CD4-positive, CD25-positive, alpha-beta regulatory T cell (primary cell): ENCODE measurements around the gene RREB1. TPM values are rescaled to one million over a fixed set of nuclear protein-coding genes. Genes with fewer than 3 reads are reported as not detected.

Experiments used
- ATAC-seq, 2 donors: fragments of 150-1000 bp; cut with Tn5 transposase; one replicate each; pipeline ENCODE4 v1.10.0; 2021; ENCODE audit warnings: low read depth in 2 of 2, moderate number of reproducible peaks in 2 of 2, moderate library complexity in 1 of 2
- DNase-seq, 3 donors: peaks; one replicate each; pipeline versions ENCODE4 v3.0.0 to v3.0.0-alpha.2; 2012 to 2022; ENCODE audit warnings: mixed read lengths in 1 of 3
- H3K27ac ChIP-seq: one replicate; pipeline ENCODE4 v1.7.0; 2013; ENCODE audit warnings: mild to moderate bottlenecking, low read length; ENCODE audit not compliant: insufficient read depth, poor library complexity, severe bottlenecking
- H3K27me3 ChIP-seq: one replicate; pipeline ENCODE4 v1.7.0; 2013; ENCODE audit warnings: low read length; ENCODE audit not compliant: control insufficient read depth, insufficient read depth
- H3K36me3 ChIP-seq: one replicate; pipeline ENCODE4 v1.7.0; 2013; ENCODE audit warnings: mild to moderate bottlenecking, low read length, moderate library complexity; ENCODE audit not compliant: control insufficient read depth, insufficient read depth
- H3K4me1 ChIP-seq: 2 replicates; pipeline ENCODE4 v1.7.0; 2013; ENCODE audit warnings: mild to moderate bottlenecking, low read length; ENCODE audit not compliant: insufficient read depth, control insufficient read depth, poor library complexity, severe bottlenecking
- H3K4me3 ChIP-seq: one replicate; pipeline ENCODE4 v1.7.0; 2013; ENCODE audit warnings: low read depth, mild to moderate bottlenecking, low read length, moderate library complexity
- H3K9me3 ChIP-seq, 2 experiments: 1 replicate in 1 of 2; 2 replicates in 1 of 2; pipeline ENCODE4 v1.7.0; 2013; ENCODE audit warnings: low read length in 2 of 2, mild to moderate bottlenecking in 1 of 2, moderate library complexity in 1 of 2; ENCODE audit not compliant: control insufficient read depth in 2 of 2
- H3K27ac Mint-ChIP-seq, 3 donors: one replicate each; pipeline ENCODE4 v1.8.0; 2020 to 2022; ENCODE audit warnings: mild to moderate bottlenecking in 3 of 3, mixed read lengths in 3 of 3, moderate library complexity in 2 of 3
- H3K27me3 Mint-ChIP-seq: one replicate; pipeline ENCODE4 v1.8.0; 2022; ENCODE audit warnings: mild to moderate bottlenecking, mixed read lengths
- H3K36me3 Mint-ChIP-seq: one replicate; pipeline ENCODE4 v1.8.0; 2020; ENCODE audit warnings: mixed read lengths
- H3K4me1 Mint-ChIP-seq, 4 donors: one replicate each; pipeline ENCODE4 v1.8.0; 2020 to 2022; ENCODE audit warnings: mixed read lengths in 4 of 4, mild to moderate bottlenecking in 1 of 4
- H3K4me3 Mint-ChIP-seq, 4 donors: one replicate each; pipeline ENCODE4 v1.8.0; 2020 to 2022; ENCODE audit warnings: mild to moderate bottlenecking in 4 of 4, mixed read lengths in 4 of 4, moderate library complexity in 3 of 4
- H3K9me3 Mint-ChIP-seq, 7 donors: one replicate each; pipeline ENCODE4 v1.8.0; 2020 to 2022; ENCODE audit warnings: mixed read lengths in 7 of 7, mild to moderate bottlenecking in 3 of 7, moderate library complexity in 2 of 7
- polyA plus RNA-seq, 4 donors: library from polyadenylated mRNA; unstranded; fragments of 300-500 nt; fragmentation: Illumina TruSeq; gene quantifications; one replicate each; pipeline ENCODE4 v1.2.3, GENCODE V29; 2021
- total RNA-seq: library from RNA; stranded (reverse); gene quantifications from one replicate; pipeline ENCODE4 v1.2.3, GENCODE V29; 2022

RREB1 gene
- total and polyA plus RNA-seq, 5 donors from 2014 or later: 1.2 to 45.2 (median 2.3) TPM

DNA sequence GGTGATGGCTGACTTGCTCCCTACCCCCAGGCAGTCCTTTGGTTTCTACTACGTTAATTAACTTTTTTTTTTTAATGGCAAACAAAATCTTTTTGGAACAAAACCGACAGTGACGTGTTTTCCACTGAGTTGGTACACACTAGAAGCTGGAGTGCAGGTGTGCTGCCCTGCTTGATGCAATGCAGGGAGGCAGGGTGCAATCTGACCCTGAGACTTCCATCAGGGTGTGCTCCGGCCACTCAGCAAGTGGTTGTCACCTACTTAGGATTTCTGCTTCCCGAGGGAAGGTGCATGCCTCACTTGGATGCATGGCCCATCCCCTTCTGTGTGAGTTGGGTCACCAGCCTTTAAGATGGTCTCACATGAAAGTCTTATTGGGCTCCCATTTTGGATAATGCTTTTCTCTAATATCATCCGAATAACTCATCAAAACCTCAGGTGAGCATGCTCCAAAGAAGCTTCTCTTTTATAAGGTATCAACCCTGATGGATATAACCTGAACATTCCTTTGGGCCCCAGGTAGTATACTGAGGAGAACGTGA is 14.0 kb downstream of the RREB1 start:
- Histone ChIP-seq H3K27ac (no peak overlapping the region), H3K36me3 (no peaks in the 10 kb centered on the region), H3K9me3 (no peaks in the 10 kb centered on the region), H3K27me3 (no peaks in the 10 kb centered on the region), H3K4me1 (peaks cover 7% of the 10 kb centered on the region), H3K4me3 (no peak overlapping the region)
- no peak for DNase-seq
- no peak overlapping the region for H3K27ac Mint-ChIP-seq
- H3K4me1 Mint-ChIP-seq: peaks cover 24 to 68% (median 51%) of the 10 kb centered on the region in 4 donors
- no peak for ATAC-seq
- peaks cover 17% of the 10 kb centered on the region for H3K36me3 Mint-ChIP-seq
- no peaks in the 10 kb centered on the region for H3K9me3 Mint-ChIP-seq
- no peaks in the 10 kb centered on the region for H3K27me3 Mint-ChIP-seq
- no peak overlapping the region for H3K4me3 Mint-ChIP-seq

GRCh38 chr6:7122684-7123083 is 14.9 kb downstream of the RREB1 start:
- Mint-ChIP-seq H3K9me3 (no peaks in the 10 kb centered on the region), H3K4me3 (no peak overlapping the region), H3K27me3 (no peaks in the 10 kb centered on the region), H3K36me3 (peaks cover 25% of the 10 kb centered on the region), H3K27ac (peak overlapping the region in 1 of 3 donors; percentile 55), H3K4me1 (peaks cover 27 to 71% (median 56%) of the 10 kb centered on the region in 4 donors)
- Histone ChIP-seq H3K4me1 (peaks cover 5% of the 10 kb centered on the region), H3K36me3 (no peaks in the 10 kb centered on the region), H3K27me3 (no peaks in the 10 kb centered on the region), H3K9me3 (no peaks in the 10 kb centered on the region), H3K4me3 (no peak overlapping the region), H3K27ac (no peak overlapping the region)
- ATAC-seq: no peak
- DNase-seq: no peak

- Histone ChIP-seq H3K27ac (no peak overlapping the region), H3K27me3 (no peaks in the 10 kb centered on the region), H3K9me3 (no peaks in the 10 kb centered on the region), H3K36me3 (no peaks in the 10 kb centered on the region), H3K4me3 (no peak overlapping the region), H3K4me1 (peaks cover 14% of the 10 kb centered on the region)
- Mint-ChIP-seq H3K9me3 (no peaks in the 10 kb centered on the region), H3K36me3 (peaks cover 33% of the 10 kb centered on the region), H3K27me3 (no peaks in the 10 kb centered on the region), H3K27ac (no peak overlapping the region), H3K4me1 (peaks cover 34 to 77% (median 65%) of the 10 kb centered on the region in 4 donors), H3K4me3 (no peak overlapping the region)
- DNase-seq: no peak
- ATAC-seq: no peak
These were observed 16.4 kb downstream of the RREB1 start for GRCh38 chr6:7124114-7124513.

- Histone ChIP-seq H3K27me3 (no peaks in the 10 kb centered on the region), H3K9me3 (no peaks in the 10 kb centered on the region), H3K36me3 (no peaks in the 10 kb centered on the region), H3K4me3 (no peak overlapping the region), H3K4me1 (peaks cover 14% of the 10 kb centered on the region), H3K27ac (no peak overlapping the region)
- H3K36me3 Mint-ChIP-seq: peaks cover 33% of the 10 kb centered on the region
- peak overlapping the region in 1 of 3 donors; percentile 60 for H3K27ac Mint-ChIP-seq
- ATAC-seq: no peak
- no peaks in the 10 kb centered on the region for H3K27me3 Mint-ChIP-seq
- no peak for DNase-seq
- peaks cover 35 to 77% (median 63%) of the 10 kb centered on the region in 4 donors for H3K4me1 Mint-ChIP-seq
- H3K9me3 Mint-ChIP-seq: no peaks in the 10 kb centered on the region
- peak overlapping the region in 1 of 4 donors; percentile 7 for H3K4me3 Mint-ChIP-seq
These were observed 16.9 kb downstream of the RREB1 start for GRCh38 chr6:7124636-7125035.

- H3K27me3 Mint-ChIP-seq: no peaks in the 10 kb centered on the region
- no peaks in the 10 kb centered on the region for H3K9me3 ChIP-seq
- peaks cover 14% of the 10 kb centered on the region for H3K4me1 ChIP-seq
- H3K27ac ChIP-seq: no peak overlapping the region
- no peak for ATAC-seq
- H3K27ac Mint-ChIP-seq: peak overlapping the region in 2 of 3 donors; percentile 8 to 60
- no peak overlapping the region for H3K4me3 Mint-ChIP-seq
- H3K9me3 Mint-ChIP-seq: no peaks in the 10 kb centered on the region
- H3K4me1 Mint-ChIP-seq: peaks cover 35 to 78% (median 64%) of the 10 kb centered on the region in 4 donors
- H3K36me3 ChIP-seq: no peaks in the 10 kb centered on the region
- H3K4me3 ChIP-seq: no peak overlapping the region
- DNase-seq: no peak
- H3K36me3 Mint-ChIP-seq: peaks cover 33% of the 10 kb centered on the region
- H3K27me3 ChIP-seq: no peaks in the 10 kb centered on the region
These were observed 17.5 kb downstream of the RREB1 start for GRCh38 chr6:7125290-7125689.

DNA sequence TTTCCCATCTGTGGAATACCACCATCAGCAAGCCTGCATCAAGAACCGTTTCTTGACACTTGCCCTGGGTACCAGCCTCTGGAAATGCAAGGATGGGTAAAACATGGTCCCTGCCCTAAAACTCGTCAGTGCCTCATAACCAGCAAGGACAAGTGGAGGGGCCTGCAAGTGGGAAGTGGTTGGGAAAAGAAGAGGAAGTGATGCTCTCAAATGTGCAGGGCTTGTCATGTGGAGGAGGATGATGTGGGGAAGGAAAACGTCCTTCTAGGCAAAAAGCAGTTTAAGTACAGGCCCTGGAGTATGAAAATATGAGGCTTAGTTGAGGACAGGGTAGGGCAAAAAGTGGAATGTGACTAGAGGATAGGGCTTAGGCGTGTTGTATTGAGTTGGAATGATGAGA is 19.0 kb downstream of the RREB1 start:
- no peak for DNase-seq
- Histone ChIP-seq H3K9me3 (no peaks in the 10 kb centered on the region), H3K27ac (no peak overlapping the region), H3K4me3 (no peak overlapping the region), H3K4me1 (peaks cover 14% of the 10 kb centered on the region), H3K36me3 (no peaks in the 10 kb centered on the region), H3K27me3 (no peaks in the 10 kb centered on the region)
- peak overlapping the region in 2 of 3 donors; percentile 77 to 80 for H3K27ac Mint-ChIP-seq
- H3K4me1 Mint-ChIP-seq: peaks cover 42 to 80% (median 66%) of the 10 kb centered on the region in 4 donors
- H3K9me3 Mint-ChIP-seq: no peaks in the 10 kb centered on the region
- peak overlapping the region in 1 of 4 donors; percentile 35 for H3K4me3 Mint-ChIP-seq
- no peak for ATAC-seq
- no peaks in the 10 kb centered on the region for H3K27me3 Mint-ChIP-seq
- peaks cover 33% of the 10 kb centered on the region for H3K36me3 Mint-ChIP-seq

- H3K36me3 ChIP-seq: no peaks in the 10 kb centered on the region
- Mint-ChIP-seq H3K27me3 (no peaks in the 10 kb centered on the region), H3K36me3 (peaks cover 25% of the 10 kb centered on the region), H3K4me3 (peak overlapping the region in 3 of 4 donors; percentile 7 to 55 (median 11)), H3K4me1 (peaks cover 42 to 84% (median 66%) of the 10 kb centered on the region in 4 donors), H3K9me3 (no peaks in the 10 kb centered on the region), H3K27ac (peak overlapping the region in 2 of 3 donors; percentile 79 to 80)
- no peaks in the 10 kb centered on the region for H3K27me3 ChIP-seq
- H3K4me3 ChIP-seq: no peak overlapping the region
- no peak for DNase-seq
- H3K4me1 ChIP-seq: peaks cover 14% of the 10 kb centered on the region
- no peak for ATAC-seq
- no peak overlapping the region for H3K27ac ChIP-seq
- no peaks in the 10 kb centered on the region for H3K9me3 ChIP-seq
These were observed 19.9 kb downstream of the RREB1 start for GRCh38 chr6:7127680-7128079.

DNA sequence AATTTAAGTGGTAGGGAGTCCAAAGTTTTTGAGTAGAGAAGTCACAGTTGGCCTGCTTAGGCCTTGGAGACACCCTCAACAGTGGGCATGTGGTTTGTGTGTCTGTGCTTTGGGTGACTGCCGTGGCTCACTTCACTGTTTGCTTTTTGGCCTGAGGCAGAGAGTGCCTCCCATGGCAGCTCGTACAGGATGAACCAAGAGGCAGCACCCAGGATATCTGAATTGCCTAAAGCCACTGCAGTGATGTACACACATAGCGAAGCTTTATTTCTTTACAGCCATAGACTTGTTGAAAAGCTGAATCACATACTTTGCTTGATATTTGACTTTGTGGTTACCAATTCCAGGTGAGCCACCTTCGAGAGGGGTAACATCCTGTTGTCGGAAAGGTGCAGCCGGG is 21.6 kb downstream of the RREB1 start:
- Histone ChIP-seq H3K4me3 (no peak overlapping the region), H3K27me3 (no peaks in the 10 kb centered on the region), H3K27ac (no peak overlapping the region), H3K36me3 (no peaks in the 10 kb centered on the region), H3K4me1 (peaks cover 10% of the 10 kb centered on the region), H3K9me3 (no peaks in the 10 kb centered on the region)
- Mint-ChIP-seq H3K36me3 (peaks cover 25% of the 10 kb centered on the region), H3K4me3 (peak overlapping the region in 2 of 4 donors; percentile 2 to 15), H3K9me3 (no peaks in the 10 kb centered on the region), H3K4me1 (peaks cover 37 to 88% (median 68%) of the 10 kb centered on the region in 4 donors), H3K27me3 (no peaks in the 10 kb centered on the region), H3K27ac (peak overlapping the region in 2 of 3 donors; percentile 80 to 84)
- ATAC-seq (peak in 1 of 2 donors; percentile 6), DNase-seq (peak in 1 of 3 donors; percentile 17)
